HepG2 (cell line): ENCODE results near the gene TVP23C.

Experiments used
- GABPA ChIP-seq, 2 experiments: IDR thresholded peaks; 2 replicates each; pipeline ENCODE4 v1.6.1; 2011 to 2016; ENCODE audit warnings: low read depth in 2 of 2, low read length in 1 of 2, missing biosample characterization in 1 of 2, missing genetic modification characterization in 1 of 2
- NFATC3 ChIP-seq: sonication (generic); formaldehyde crosslinking; IDR thresholded peaks from 2 replicates; pipeline ENCODE4 v1.5.1; 2020; ENCODE audit warnings: mild to moderate bottlenecking, missing genetic modification reagents
- NFIC ChIP-seq: IDR thresholded peaks from 2 replicates; pipeline ENCODE4 v1.6.1; 2012; ENCODE audit warnings: mild to moderate bottlenecking, low read length, inconsistent platforms

- no peak for TF ChIP-seq NFIC
- no peak for TF ChIP-seq NFATC3 (CRISPR knock-in tag)
- no peak for TF ChIP-seq GABPA (IDR thresholded peaks at IDR 0.05; ENCODE audit: low read depth, low read length)
- no peak for TF ChIP-seq GABPA (CRISPR knock-in tag; IDR thresholded peaks at IDR 0.05; ENCODE audit: low read depth)
Observed at GRCh38 chr17:15498107-15498506, 65.2 kb downstream of the TVP23C start.
